Fibroblast of peridontal ligament (primary cell): Measurements from ENCODE around the gene NET1.

ENCODE experiments used
- DNase-seq: peaks from one replicate; pipeline ENCODE4 v3.0.0-alpha.2; 2010; ENCODE audit errors: extremely low read depth

Gene NET1

DNA sequence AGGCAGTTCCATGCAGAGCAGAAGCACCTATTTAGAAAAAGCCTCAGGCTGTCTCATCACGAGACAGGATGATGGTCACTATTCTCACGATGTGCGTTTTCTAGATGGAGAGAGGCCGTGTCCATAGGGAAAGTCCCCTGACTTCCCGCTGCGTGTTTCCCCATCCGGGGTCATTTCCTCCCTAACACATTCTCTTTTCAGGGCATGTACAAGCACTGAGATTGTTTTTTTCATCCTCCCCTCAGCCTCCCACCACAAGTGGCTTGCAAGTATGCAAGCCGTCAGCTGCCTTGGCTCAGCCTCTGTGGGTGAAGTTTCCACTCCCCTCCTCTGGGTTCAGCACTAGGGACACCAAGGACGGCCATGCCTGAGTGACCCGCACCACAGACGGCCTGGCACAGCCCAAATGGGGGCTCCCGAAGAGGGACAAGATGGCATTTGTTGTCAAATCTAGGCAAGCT is 89.7 kb downstream of the NET1 start:
- DNase-seq: no peak

DNA sequence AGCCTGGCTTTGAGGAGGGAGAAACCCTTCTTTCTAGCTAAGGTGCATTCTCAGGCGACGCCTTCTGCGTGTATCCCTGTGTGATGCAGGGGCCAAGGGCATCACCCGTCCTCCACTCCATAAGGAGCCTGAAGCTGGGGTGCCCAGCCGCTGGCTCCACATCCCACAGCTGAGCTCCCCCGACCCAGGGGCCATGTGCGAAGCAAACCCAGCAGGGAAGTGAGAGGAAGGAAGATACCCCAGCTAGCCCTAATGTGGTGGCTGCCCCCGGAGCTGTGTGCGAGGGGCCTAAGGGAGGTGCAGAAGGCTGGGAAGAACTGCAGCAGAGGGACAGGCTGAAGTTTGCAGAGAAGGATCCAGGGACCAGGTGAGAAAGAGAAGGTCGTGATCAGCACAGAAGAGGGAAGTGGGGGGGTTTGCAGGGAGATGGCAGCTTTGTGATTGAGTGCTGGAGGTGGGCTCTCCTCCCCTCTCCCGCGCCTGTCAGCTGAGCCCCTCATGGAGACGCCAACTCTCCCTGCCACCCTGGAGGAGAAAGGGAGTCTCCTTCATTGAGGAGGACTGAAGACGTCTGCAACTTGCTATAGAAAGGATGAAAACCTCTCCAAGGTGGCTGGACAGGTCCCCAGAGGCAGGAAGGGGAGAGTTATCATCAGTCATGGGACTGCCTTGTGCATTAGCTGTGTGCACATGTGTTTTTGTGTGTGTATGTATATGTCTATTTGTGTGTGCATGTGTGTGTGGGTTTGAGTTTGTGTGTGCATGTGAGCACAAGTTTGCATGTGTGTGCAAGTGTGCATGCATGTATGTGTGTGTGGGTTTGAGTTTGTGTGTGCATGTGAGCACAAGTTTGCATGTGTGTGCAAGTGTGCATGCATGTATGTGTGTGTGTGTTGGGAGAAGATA is 90.5 kb downstream of the NET1 start:
- no peak for DNase-seq

DNA sequence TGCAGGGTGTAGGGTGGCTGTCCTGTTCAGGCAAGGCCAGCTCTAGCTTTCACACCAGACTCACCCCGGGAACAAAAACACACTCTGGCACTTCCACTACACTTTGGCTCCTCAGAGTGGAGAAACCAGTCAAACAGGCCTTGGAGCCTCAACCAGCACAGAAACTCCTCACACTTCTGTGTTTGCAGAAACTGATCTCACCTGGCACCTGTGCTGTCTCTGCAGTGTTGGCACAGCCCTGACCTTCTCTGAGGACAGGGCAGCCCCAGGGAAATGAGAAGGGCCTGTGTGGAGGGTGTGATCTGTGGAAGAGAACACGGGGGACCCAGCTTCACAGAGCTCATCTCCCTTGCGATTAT is 91.1 kb downstream of the NET1 start:
- no peak for DNase-seq

DNA sequence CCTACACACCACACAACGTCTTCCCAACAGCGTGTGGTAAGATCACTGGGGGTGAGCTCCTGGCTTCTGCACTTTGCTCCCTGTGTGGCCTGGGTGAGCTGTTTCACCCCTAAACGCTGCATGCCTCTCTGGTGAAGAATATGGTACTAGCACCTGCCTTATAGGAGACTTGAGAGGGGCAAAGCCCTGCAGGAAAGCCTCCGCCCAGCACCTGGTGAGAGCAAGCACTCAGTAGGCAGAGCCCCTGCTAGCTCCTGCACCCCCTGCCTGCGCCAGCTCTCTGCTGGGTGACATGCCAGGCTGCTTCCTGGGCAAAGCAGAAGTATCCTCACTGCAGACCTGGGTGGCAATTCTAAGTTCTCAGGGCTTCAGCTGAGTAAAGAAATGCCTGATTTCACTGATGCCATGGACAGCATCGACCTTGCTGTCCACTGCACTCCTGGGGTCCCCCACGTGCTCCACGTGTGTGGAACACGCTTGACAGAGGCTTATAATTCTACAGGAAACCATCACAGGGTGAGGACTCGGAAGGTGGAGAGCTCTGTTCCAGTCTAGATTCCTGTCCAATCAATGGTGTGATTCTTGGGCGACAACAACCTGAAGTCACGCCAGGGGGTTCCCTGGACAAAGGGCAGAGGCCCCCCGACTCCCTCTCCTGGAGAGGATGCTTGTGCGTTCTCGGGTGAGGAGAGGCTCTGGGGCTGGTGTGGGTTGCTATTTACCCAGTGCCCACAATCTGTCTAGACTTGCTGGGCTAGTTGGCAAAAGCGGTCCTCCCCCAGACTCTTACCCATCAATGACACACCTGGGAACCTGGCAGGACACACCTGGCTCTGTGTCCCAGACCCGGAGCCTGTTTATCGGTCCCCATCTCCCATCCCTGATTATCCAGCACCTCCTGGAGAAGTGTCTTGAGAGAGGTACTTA is 92.1 kb downstream of the NET1 start:
- no peak for DNase-seq

DNA sequence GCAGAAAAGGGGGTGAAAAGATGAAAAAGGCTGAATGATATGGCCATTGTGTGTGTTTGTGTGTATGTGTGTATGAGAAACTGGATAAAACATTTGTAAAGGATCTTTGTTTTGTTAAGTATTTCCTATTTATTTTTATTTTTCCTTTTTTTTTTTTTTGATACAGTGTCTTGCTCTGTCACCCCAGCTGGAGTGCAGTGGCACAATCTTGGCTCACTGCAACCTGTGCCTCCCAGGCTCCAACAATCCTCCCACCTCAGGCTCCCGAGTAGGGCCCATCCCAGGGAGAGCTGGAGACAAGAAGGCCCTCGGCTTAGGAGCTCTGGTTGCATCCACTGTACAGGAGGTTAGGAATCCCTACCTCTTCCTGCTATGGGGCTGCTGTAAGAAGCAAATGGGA is 93.9 kb downstream of the NET1 start:
- DNase-seq: no peak

DNA sequence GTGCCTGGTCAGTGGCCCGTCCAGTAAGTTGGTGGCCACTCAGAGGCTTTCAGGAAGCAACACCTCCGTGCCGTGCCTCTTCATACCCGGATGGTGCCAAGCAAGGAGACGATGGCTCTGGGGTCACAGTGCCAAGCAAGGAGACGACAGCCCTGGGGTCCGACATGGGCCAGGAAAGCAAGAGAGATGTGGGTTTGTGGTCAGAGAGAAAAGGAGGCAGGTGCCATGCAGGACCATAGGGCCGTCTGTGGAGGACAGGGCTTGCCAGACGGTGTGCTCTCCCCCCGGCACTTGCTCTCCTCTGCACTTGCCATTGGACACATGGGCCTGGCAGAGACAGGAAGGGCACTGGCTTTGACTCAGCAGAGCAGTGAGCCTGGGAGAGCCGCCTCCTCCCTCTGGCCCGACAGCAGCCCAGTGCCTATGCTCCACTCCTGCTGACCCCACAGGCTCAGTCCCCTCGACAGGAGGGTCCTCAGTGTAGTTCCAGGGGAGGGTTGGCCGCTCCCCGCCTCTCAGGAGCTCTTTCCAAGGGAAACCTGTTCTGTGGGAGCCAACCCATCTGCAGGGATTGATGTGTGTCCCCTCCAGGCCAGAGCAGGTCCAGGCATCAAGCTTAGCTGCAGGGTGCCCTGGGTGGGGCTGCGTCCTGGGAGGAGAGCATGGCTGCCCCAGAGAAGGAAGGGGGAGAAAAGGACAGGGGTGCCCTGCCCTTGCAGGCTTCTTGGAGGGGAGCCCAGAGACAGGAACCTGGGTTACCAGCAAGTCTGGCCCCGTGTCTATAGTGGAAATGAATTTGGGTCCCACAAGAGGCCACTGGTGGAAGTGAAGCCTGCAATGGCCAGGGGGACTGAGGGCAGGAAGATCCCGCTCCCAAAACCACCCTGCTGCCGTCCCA is 94.6 kb downstream of the NET1 start:
- no peak for DNase-seq

DNA sequence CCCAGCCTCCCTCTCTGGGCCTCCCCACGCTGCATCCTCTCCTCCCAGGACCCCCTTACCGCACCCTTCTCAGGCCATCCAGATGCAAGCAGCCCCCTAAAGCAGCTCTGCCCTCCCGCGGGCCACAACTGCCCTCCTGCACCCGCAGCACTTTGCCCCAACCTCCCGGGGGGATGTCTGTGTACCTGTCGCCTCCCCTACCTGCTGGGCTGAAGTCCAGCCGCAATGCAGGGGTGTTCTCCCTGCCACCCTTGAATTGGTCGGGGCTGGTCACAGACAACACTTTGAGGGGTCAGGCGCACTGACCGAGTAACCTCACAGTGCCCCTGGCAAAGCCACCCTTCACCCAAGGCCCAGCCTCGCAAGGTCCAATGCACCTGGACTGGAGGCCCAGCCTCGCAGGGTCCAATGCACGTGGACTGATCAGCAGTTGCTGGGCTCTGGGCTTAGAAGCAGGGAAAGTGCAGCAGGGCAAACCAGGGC is 95.3 kb downstream of the NET1 start:
- no peak for DNase-seq

DNA sequence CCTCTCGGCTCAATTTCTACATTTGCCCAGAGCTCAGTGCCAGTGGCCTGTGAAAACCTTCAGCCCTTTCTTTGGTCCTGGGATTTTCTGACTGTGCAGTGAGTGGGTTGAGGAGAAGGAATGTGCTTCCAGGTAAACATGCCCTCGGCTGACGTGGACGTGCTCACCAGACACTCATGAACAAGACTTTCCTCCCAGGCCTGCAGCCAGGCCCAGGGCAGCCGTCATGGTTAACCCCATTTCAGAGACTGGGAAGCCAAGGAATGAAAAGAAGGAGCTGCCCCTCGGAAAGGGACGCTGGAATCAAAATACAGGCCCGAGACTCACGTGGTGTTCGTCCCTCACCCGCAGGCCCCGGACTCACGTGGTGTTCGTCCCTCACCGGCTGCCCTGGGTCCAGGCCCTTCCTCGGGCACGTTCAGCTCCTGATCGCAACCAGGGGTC is 95.8 kb downstream of the NET1 start:
- no peak for DNase-seq
